CD4-positive, alpha-beta T cell treated with Interleukin-15 for 4 hours (primary cell): ENCODE measurements around the gene CMTM8.
A peak's percentile ranks its signal among the peaks of the same experiment; 100 is the strongest.
"Not testable (repeated sequence)": the region's sequence is repeated elsewhere in the genome, so short reads cannot be mapped to it uniquely, and the experiment has no call there.

ENCODE experiments used
- DNase-seq: peaks from one replicate; pipeline ENCODE4 v3.0.0-alpha.2; 2020; ENCODE audit warnings: low spot score

Gene CMTM8

DNA sequence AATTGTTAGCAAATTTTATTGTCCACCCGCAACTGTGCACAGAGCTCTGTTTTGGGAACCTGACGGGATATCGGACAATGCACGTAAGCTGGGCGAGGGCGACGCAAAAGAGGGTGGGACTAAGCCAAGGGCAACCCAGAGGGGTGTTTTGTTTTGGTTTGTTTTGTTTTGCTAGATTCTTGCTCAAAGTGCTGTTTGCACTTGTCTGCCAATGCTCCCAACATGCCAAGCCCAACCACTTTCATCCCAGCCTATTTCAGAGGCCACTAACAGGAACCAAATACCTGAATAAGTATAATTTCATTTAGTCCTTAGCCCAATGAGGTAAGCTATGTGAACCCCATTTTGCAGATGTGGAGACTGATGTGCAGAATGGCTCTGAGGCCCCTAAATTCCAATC, 143.4 kb downstream of the CMTM8 start:
- DNase-seq, result no peak

DNA sequence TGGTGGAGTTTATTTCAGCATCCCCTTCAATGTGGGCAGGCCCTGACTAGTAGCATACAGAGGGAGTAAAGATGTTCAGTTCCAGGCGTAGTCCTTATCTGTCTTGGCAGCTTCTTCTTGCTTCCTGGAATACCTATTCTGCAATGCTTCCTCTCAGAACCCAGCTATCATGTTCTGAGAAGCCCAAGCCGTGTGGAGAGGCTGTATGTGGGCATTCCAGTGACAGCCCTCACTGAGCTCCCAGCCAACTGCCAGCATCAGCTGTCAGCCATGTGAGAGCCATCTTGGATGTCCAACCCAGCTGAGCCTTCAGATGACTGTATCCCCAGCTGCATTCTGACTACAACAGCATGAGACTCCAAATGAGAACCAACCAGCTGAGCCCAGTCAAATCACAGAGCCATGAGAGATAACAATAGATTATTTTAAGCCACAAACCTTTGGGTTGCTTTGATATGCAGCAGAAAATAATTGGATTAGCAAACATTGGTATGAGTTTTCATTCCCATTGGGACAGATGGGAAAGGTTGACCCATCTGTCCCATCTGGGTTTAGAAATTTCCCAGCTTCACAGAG, 144.7 kb downstream of the CMTM8 start:
- DNase-seq, result no peak

DNA sequence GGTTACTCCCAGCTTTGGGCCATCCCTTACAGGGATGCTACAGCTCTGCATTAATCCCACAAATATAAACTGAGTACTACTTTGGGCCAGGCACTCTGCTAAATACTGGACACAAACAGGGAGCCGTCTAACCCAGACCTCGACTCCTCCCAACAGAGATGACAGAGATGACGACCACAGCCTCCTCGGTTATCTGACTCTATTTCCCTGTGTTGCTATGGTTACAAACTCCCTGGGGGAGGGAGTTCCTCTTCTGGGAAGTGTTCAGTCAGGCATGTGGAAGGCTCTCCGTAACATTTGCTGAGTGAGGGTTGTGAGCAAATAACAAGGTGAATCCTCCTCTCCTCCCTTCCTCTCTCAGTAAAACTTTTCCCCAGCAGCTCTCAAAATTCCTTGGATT, 146.5 kb downstream of the CMTM8 start:
- no peak for DNase-seq

DNA sequence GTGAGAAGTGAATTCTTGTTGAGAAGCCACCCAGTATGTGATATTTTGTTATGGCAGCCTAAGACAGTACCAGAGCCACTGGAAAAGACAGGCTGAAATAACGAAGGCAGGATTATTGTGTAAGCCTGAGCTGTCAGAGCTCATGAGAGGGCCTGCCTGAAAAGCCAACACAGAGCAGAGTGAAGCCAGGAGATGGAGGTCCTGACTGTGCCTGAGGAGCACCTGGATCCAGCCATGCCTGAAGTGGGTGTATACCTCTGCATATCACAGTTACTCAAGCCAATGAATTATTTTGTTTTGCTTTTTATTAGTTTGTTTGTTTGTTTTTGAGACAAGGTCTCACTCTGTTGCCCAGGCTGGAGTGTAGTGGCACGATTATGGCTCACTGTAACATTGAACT, 149.0 kb downstream of the CMTM8 start:
- DNase-seq, result no peak

DNA sequence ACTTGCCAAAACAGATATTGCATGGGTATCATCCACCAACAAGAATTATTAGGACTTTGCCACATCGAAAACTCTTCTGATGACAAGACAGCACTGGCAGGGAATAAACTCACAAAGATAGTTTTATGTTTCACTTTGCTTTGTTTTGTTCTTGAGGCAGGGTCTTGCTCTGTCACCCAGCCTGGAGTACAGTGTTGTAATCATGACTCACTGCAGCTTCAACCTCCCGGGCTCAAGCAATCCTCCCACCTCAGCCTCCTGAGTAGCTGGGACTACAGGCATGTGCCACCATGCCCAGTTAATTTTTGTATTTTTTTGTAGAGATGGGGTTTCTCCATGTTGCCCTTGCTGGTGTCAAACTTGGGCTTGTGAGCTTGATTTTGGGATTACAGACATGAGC, 151.1 kb downstream of the CMTM8 start:
- not testable (repeated sequence) for DNase-seq

DNA sequence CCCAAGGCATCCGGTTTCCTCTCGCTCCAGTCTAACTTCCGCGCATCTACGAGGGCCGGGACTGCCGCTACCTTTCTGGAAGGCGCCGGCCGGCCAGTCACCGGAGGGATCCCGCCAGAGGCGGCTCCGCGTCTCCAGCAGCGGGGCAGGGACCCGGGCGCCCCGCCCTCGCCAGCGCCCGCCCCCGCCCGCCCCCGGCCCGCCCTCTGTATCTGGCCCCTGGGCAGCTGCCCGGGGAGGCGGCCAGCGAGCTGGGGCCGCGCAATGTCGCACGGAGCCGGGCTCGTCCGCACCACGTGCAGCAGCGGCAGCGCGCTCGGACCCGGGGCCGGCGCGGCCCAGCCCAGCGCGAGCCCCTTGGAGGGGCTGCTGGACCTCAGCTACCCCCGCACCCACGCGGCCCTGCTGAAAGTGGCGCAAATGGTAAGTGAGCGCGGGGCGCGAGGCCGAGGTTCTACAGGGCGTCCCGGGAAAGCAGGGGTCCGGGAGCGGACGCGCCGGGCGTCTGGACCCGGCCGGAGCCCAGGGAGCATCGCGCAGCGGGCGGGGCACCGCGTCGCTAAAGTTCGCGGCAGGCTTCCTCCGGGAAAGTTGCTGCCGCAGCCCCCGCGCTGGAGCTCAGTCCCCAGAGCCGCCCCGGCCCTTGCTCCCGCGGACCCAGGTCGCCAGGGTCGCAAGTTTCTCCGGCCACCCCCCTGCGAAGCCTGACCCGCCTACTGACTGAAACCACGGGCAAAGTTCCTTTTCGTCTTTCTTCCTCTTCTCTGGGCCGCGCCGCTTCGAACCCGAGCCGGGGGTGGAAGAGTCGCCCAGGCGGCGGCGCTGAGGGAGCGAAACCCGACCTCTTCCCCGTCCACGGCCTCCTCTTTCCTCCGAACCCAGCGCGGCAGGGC, 153.4 kb downstream of the CMTM8 start, which contains the start of gene CMTM7:
CMTM7 (plus strand) TSS at position 211 of the 893 bp plus-strand sequence; CDS start at position 265, 54 bp downstream.
- DNase-seq, result peak; percentile 52

DNA sequence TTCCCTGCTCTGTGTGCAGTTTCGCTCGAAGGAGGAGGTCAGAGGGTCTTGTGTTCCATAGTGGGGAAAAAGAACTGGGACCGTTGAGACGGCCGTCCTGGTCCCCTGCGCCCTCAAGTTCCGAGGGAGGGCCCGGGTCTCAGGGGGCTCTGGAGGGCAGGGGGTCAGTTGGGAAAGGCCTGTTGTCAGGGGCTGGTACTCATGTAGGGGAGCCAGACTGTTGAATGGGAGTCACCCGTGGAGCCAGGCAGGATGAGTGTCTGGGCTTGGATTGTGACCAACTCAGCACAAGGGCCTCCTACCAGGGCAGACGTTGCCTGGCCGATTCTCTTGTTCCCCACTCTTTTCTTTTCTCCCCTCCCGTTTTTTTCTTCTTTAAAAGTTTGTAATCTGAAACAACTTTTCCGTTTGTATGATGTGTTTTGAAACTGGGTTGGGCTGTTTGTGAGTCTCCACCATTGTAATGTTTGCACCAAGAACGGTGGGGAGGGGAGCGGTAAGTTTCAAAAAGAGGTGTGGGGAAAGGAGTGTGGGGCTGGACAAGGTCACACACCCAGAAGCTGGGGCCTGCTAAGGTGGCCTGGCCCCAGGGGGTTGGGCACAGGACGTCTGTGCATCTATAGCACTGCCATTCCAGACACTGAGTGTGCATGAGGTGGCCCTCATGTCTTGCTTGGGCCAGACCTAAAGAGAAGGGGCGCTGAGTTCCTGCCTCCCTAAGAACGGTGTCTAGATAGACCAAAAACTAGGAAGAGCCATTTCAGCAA, 154.2 kb downstream of the CMTM8 start:
- DNase-seq, result peak; percentile 15

DNA sequence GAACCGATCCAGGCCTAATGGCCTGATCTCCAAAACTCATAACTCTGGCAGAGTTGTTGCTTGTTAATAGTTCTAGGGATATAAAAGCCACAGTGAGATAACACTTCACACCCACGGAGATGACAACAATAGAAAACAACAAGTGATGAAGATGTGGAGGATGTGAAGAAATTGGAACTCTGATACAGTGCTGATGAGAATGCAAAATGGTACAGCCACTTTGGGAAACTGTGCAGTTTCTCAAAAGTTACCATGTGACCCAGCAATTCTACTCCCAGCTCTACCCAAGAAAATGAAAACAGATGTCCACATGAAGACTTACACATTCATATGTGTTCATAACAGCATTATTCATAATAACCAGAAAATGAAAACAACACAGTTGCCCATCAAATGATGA, 157.0 kb downstream of the CMTM8 start:
- DNase-seq, result no peak

DNA sequence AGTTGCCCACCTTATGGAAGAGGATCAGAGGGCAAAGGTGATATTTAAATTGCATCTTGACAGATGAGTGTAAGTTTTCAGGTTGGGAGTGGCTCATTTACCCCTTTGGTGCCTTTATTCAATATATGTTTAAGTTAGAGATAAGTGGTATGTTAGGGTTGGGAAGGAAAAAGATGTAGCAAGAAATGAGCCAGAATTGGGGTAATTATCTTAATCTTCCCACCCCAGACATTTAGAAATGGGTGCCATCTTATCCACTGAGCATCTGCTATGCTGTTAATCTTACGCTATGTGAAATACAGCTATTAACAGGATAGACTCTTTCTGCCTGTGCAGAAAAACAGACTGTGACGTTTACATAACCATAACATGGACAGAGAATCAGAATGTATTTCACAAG, 159.5 kb downstream of the CMTM8 start:
- DNase-seq, result no peak

DNA sequence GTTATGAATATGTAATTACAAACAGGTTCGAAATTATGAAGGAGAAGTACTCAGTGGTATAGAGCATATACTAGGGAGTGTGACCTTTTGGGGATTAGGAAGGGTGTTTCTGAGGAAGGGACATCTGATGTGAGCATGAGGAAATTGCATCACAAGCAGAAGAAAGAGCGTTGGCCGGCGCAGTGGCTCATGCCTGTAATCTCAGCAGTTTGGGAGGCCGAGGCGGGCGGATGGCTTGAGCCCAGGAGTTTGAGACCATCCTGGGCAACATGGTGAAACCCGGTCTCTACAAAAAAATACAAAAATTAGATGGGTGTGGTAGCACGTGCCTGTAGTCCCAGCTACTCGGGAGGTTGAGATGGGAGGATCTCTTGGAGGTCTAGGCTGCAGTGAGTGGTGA, 160.1 kb downstream of the CMTM8 start:
- DNase-seq, result no peak

DNA sequence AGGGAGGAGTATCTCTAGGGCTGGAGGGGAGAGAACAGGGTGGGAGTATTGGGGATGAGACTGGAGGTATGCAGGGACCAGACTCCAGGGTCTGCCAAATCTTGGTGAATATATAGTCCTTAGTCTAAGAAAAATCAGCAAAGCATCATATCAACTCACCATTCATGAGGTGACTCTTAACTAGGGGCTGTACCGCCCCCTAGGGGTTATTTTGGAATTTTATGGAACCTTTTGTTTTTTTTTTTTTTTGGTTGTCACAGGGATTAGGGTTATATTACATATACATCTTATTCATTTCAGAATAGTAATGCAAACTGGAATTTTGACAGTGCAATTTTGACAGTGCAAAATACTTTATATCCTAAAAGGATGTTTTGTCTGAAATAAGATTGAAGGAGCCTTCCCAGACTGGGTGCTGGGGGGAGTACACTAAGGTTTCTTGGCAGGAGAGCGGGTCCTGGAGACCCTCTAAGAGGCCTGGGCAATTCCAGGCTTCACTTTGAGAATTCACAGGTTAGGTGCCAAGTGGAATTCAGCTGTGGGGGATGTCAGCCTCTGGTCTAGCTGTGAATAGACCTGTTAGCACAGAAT, 160.6 kb downstream of the CMTM8 start:
- DNase-seq, result peak; percentile 78

DNA sequence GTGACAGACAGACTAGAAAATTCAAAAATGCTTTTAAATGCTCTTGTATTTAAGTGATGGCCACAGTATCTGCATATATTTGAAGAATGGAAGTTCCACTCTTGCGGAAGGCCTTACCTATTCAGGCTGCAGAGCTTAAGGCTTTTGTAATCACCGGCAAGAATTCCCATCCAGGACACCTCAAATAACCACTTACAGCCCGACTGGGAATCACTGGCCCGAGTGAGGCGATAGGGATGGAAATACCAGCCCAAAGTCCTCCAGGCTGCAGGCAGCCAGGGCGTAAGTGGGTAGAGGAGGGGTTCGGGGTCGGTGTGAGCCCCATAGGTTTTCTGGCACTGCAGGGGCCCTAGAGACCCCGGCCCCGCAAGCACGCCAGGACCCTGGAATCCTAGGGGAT, 162.6 kb downstream of the CMTM8 start:
- DNase-seq, result no peak

DNA sequence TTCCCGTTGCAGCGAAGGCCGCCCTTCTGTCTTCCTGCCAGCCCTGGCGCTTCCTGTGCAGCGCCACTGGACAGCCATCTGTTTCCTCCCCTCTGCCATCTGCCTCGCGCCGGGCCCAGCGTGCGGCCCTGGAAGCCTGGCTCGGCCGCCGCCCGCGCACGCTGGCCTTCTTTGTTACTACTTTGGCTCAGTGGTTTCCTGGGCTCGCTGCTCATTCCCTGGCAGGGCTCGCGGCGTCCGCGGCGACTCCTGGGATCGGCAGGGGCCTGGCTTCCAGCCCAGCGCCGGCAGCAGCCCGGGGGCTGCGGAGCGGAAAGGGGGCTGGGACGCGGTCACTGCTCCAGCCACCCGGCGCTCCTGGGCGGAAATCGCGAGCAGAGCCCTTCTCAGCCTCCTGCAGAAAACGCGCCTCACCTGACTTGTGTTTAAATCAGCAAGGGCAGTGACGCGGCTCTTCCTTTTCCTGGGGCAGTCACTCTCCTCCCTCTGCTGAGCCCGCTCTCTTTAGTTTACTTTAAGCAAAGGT, 163.1 kb downstream of the CMTM8 start:
- peak; percentile 58 for DNase-seq

DNA sequence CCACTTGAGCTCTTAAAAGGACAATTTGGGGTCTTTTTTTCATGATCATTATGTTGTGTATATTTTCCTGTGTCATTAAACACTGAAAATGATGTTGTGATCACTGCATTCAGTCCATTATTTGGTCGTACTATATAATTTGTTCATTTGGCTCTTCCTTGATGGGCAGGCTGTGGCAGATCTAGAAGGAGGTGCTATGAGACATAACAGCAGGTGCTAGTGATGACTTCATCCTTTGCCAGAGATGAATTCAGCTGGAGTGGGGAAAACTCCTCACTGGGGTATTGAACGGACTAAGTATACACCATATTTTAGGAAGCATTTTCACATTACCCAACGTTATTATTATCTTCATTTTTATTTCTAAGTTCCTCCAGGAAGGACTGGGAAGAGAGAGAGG, 165.2 kb downstream of the CMTM8 start:
- no peak for DNase-seq

DNA sequence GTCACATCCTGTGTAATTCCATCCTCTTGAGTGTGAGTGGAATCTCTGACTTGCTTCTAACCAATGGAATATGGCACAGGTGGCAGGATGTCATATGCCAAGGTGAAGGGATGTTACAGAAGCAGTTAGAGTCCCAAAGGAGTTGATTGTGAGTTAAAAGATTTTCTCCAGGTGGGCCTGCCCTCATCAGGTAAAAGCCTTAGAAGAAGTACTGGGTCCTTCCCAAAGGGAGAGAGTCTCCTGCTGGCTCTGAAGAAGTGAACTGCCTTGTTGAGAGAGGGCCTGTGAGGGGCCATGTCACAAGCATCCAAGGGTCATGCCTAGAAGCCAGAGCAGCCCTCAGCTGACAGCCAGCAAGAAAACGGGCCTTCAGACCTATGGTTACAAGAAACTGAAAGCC, 166.2 kb downstream of the CMTM8 start:
- DNase-seq, result no peak

DNA sequence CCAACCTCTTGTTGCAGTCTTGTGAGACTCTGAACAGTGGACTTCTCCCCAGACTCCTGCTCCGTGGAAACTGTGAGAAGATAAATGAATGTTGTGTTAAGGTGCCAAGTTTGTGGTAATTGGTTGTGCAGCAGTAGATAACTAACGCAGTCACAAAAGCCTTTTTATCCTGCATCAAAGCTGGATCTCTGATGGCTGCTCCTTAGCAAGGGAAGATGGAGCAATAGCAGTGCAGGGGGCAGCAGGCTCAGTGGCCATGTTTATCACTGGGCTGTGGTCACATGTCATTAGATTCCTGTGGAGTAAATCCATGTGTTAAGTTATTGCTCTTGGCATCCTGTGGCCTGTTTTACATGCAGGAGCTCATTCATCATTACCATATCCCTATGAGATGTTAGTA, 166.7 kb downstream of the CMTM8 start:
- DNase-seq, result no peak

DNA sequence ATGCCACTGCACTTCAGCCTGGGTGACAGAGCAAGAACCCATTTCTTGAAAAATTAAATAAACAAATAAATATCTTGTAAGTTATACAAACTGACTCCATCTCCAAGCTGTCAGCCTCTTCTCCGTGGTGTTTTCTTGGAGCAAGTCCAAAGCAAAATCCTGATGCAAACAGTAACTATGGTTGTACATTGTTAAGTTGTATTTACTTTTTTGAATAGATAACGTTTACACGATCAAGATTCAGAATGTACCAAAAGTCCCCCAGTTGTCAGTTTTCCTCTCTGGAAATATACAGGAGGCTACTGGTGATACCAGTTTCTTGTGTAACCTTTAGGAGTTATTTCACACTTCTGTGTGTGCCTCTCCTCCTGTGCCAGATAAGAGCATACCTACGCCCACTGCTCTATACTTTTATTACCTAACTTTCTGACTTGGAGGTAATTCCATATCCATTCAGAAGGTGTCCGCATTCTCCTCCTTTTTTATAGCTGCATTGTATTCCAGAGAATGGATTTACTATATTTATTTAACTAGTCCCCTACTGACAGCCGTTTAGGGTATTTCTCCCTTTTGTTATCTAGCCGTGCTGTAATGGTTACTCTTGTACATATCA, 167.3 kb downstream of the CMTM8 start:
- DNase-seq, result no peak

DNA sequence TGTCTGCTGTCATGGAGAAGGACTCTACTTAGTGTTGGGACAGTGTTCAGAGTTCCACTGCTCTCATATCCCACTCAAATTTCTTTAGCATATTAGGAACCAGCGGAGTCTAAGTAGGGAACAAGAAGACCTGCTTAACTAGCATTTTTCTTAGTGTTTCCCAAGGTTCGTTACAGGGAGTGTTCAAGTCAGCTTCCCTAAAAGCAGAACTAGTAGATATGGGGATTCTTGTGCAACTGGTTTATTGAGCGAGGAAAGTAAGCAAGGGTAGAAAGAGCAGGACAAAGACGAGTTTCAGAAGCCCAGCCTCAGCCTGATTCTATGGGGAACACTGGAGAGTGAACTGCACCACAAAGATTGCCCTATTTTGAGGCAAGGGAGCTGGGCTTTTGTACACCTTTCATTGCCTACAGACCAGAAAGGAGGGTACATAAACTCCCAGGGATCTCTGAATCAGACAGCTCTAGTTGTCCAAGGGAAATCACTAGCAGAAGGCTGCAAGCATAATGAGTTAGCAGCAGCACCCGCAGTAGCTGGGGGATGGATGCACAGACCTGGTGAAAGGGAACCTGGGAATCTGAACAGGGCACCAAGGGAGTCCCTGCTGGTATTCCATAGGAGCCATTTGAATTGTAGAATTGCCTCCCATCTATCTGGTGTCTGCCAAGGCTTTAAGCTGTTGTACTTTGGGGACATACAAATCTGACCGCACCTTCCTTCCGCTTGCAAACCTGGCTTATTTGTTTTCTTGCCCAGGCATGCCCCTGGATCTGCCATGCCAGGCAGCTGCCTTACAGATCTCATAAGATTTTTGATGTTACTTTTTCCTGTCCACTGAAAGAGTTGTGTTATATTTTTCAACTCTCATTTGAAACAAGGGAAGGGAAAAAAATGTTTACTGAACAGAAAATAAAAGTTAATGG, 168.3 kb downstream of the CMTM8 start:
- no peak for DNase-seq

DNA sequence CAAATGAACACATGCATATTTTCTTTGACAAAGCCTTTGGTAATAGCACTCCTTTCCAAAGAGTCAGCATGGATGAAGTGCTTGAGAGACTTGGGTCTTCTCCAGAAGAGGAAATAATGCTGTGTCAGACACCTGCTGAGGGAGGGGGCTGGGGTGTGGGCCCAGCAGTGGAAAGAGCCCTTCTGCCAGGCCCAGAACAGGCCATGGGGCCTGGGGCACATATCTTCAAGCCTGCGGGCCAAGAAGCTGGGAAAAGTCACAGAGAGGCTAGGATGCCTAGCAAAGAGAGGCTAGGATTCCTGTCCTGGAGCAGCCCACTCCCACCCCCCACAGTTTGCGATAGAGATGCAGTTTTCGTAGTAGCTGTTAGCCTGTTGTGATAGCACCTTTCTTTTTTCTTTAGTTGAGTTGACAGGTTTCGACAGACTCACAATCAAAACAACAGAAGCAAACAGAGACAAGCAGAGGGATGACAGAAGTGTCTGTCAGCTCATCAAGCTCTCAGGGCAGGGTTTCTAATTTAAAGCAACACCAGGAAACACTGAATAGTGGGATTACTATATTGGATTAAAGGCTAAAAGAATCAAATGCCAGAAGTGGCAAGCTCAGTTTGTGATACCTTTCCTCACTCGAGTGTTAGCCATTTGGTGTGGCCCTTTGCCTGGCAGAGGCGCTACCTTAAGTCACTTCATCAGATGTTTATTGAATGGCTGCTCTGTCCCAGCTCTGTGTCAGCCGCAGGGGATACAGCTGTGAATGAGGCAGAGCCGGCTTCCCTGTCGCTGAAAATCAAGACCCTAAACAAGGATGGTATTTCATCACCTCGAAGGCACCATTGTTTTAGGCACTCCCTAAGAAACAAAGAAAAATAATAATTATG, 172.1 kb downstream of the CMTM8 start:
- DNase-seq, result no peak

DNA sequence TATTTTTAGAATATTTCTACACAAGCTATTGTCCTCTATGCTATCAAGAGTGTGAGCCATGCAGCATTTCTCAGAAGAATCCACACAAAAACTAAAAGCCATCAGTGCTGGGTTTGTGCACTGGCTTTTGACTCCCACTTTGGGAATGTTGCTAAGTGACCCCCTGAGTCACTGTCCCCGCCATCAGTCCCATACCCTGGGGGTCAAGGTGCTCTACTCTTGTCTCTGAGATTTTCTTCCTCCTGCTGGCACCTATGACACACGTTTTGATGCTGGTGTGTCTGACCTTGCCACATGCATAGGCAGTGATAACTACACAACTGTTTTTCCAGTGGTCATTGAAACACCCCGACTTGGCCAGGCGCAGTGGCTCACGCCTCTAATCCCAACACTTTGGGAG, 173.0 kb downstream of the CMTM8 start:
- no peak for DNase-seq
